Measurements from ENCODE around the gene ARHGAP10.

Gene ARHGAP10

GRCh38 chr4:147954850-147955249 lies 223.0 kb downstream of the ARHGAP10 start:
- no peak for DNase-seq
- intact Hi-C loops (cut with DNase I): no loop called here

- DNase-seq: no peak
- intact Hi-C loops (cut with DNase I): no loop called here
Observed at GRCh38 chr4:147955827-147956558, 224.1 kb downstream of the ARHGAP10 start.

- DNase-seq: no peak
- intact Hi-C loops (cut with DNase I): no loop called here
Observed at GRCh38 chr4:147957446-147957845, 225.6 kb downstream of the ARHGAP10 start.

- DNase-seq: no peak
- intact Hi-C loops (cut with DNase I): no loop called here
Observed at GRCh38 chr4:147958057-147958456, 226.2 kb downstream of the ARHGAP10 start.

- no peak for DNase-seq
- intact Hi-C loops (cut with DNase I): no loop called here
Observed at GRCh38 chr4:147958489-147959065, 226.7 kb downstream of the ARHGAP10 start.

- no peak for DNase-seq
- intact Hi-C loops (cut with DNase I): no loop called here
Observed at GRCh38 chr4:147960971-147961370, 229.1 kb downstream of the ARHGAP10 start.

- intact Hi-C loops (cut with DNase I): no loop called here
- no peak for DNase-seq
Observed at GRCh38 chr4:147963839-147964238, 232.0 kb downstream of the ARHGAP10 start.

GRCh38 chr4:147964266-147964880 lies 232.5 kb downstream of the ARHGAP10 start:
- intact Hi-C loops (cut with DNase I): no loop called here
- DNase-seq: no peak

GRCh38 chr4:147965056-147965455 lies 233.2 kb downstream of the ARHGAP10 start:
- DNase-seq: no peak
- intact Hi-C loops (cut with DNase I): no loop called here

GRCh38 chr4:147965873-147966272 lies 234.0 kb downstream of the ARHGAP10 start:
- intact Hi-C loops (cut with DNase I): no loop called here

GRCh38 chr4:147968641-147969040 lies 236.8 kb downstream of the ARHGAP10 start:
- peak in 5 of 42 donors; percentile 11 to 56 (median 34) for DNase-seq
- intact Hi-C loops (cut with DNase I): no loop called here

More at GRCh38 chr4:147965873-147966272, 234.0 kb downstream of the ARHGAP10 start:
- no peak for DNase-seq

- no peak for DNase-seq
- intact Hi-C loops (cut with DNase I): no loop called here
Observed at GRCh38 chr4:147969573-147970385, 237.9 kb downstream of the ARHGAP10 start.

- intact Hi-C loops (cut with DNase I): no loop called here
- no peak for DNase-seq
Observed at GRCh38 chr4:147971116-147971515, 239.2 kb downstream of the ARHGAP10 start.

- DNase-seq: no peak
- intact Hi-C loops (cut with DNase I): no loop called here
Observed at GRCh38 chr4:147975325-147975724, 243.4 kb downstream of the ARHGAP10 start.

- intact Hi-C loops (cut with DNase I): no loop called here
- DNase-seq: no peak
Observed at GRCh38 chr4:147975933-147976928, 244.3 kb downstream of the ARHGAP10 start.

- intact Hi-C loops (cut with DNase I): no loop called here
Observed at GRCh38 chr4:147980586-147980985, 248.7 kb downstream of the ARHGAP10 start.

GRCh38 chr4:147981305-147981704 lies 249.4 kb downstream of the ARHGAP10 start:
- no peak for DNase-seq
- intact Hi-C loops (cut with DNase I): no loop called here

More at GRCh38 chr4:147980586-147980985, 248.7 kb downstream of the ARHGAP10 start:
- DNase-seq: no peak

GRCh38 chr4:147984065-147984777 lies 252.3 kb downstream of the ARHGAP10 start:
- DNase-seq: peak in 20 of 42 donors; percentile 13 to 64 (median 42)
- intact Hi-C loops (cut with DNase I): no loop called here
